ENCODE measurements around the gene DNPH1.

Gene DNPH1

DNA sequence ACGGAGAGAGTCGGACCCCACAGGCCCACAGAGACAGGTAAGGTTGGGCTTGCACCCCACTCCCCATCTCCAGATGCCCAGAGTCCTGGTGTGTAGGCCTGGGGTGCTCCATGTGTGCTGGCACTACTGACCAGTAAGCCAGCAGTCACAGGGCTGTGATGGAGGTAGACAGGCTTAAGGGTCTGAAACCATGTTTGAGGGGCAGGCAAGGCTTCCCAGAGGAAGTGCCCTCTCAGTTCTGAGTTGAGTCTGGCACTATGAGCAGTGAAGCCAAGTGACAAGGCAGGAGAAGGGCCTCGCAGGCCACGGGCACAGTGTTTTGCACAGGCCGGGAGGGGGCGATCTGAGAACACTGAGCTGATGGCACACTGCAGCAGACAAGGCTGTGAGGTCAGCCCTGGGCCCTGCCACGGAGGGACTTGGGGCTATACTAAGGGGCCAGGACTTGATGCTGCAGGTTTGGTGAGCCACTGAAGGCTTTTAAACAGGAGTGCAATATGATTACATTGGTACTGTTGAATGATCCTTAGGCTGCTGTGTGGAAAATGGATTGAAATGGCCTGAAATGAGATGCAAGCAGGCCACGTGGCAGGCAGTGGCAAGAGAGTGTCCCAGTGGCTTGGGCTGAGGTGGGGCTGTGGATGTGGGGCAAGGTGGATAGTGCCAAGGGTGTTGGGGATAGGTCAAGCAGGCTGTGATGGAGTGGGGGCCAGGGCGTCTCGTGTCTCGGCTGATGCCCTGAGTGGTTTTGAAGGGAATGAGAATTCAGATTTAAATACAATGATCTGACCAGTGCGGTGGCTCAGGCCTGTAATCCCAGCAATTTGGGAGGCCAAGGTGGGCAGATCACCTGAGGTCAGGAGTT lies 34.3 kb upstream of the DNPH1 start:
- peak; percentile 79 for DNase-seq (ENCODE audit: low read depth)

DNA sequence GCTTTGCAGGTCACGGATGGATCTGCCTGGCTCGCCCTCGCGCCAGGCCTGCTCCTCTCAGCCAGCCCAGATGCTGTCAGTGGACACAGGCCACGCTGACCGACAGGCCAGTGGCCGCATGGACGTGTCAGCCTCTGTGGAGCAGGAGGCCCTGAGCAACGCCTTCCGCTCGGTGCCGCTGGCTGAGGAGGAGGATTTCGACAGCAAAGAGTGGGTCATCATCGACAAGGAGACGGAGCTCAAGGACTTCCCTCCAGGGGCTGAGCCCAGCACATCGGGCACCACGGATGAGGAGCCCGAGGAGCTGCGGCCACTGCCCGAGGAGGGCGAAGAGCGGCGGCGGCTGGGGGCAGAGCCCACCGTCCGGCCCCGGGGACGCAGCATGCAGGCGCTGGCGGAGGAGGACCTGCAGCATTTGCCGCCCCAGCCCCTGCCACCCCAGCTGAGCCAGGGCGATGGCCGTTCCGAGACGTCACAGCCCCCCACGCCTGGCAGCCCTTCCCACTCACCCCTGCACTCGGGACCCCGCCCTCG lies 33.6 kb upstream of the DNPH1 start:
- DNase-seq (ENCODE audit: low read depth), result no peak

DNA sequence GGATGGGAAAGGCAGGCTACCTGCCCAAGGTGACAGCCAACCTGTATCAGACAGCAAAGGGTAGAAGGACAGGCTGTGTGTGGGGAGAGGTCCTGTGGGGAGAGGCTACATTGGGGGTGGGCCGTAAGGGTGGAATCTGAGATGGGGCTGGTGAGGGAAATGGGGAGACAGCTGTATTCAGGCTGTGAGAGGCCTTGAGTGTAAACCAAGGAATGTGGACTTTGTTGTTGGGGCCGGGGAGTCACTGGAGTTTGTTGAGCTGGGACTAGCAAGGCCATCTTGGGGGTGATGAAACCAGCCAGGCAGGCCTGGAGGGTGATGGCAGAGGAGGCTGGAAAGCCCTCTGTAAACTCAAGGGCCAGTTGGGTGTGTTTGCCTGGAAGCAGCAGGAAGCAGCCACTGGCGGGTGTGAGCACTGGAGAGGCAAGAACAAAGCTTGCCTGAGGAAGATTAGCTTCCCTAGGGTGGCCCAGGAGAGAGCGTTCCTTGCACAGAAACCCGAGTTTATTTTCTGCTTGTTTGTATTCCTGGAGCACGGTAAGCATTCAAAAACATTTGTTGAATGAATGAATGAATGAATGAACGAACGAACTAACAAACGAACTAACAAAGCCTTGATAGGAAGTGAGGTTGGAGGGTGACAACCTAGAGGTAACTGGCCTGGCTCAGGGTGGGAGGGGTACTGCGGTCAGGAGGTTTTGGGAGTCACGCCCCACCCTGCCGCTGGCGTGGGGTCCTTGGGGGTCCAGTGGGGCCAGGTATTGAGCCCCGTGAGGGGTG lies 32.9 kb upstream of the DNPH1 start:
- DNase-seq (ENCODE audit: low read depth), result no peak

DNA sequence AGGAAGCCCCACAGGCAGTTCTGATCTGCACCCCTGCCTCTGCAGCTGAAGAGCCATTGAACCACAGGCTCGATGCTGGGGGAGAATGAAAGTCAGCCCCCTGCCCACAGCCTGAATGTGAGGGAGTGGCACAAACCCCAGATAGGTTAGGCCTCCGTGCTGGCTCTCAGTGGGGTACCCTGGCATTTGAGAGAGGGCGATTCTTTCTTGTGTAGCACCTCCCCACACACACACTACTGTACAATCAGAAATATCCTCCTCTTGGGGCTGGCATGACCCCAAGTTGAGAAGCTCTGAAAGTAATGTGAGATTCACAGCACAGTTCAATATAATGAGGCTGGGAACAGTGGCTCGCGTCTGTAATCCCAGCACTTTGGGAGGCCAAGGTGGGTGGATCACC lies 31.9 kb upstream of the DNPH1 start:
- no peak for DNase-seq (ENCODE audit: low read depth)

DNA sequence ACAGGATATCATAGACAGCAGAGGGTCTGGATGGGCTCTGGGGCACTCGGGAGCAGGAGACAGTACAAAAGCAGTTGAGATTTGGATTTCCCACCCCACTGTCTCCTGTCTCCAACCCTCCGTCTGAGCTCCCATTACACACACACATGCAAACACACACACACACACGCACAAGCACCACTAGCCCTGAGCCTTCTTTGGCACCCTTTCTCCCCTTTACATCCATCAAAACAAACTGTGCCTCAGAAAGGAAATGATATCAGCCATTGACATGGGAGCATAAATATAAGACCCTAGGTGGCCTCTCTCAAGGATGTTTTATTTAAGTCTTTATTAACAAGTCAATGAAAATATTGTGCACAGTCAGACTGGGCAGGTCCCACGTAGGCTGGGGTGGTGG lies 31.5 kb upstream of the DNPH1 start:
- no peak for DNase-seq (ENCODE audit: low read depth)

DNA sequence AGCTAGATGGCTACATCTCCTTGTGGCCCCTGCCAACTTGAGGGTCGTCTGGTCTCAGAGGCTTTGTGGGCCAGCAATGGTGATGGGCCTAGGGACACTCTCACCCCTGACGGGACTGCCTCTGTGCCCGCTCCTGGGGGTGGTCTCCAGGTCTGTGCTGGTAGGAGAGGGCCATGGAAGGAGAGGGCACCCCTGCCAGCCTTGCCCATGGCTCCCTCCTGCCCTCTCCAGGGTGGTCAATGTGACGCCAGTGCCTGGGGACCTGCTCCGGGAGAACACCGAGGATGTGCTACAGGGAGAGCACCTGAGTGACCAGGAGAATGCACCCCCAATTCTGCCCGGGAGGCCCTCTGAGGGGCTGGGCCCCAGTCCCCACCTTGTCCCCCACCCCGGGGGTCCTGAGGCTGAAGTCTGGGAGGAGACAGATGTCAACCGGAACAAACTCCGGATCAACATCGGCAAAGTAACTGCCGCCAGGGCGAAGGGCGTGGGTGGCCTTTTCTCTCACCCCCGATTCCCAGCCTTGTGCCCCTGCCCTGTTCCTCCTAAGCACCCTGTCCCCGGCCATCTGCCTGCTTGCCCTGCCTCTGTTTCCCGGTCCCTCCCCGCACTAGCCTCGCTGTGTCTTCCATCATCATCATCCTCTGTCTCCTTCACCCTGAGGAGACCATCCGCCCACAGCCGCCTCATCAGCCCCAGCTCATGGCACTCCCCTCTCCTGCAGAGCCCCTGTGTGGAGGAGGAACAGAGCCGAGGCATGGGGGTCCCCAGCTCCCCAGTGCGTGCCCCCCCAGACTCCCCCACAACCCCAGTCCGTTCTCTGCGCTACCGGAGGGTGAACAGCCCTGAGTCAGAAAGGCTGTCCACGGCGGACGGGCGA lies 29.8 kb upstream of the DNPH1 start:
- DNase-seq (ENCODE audit: low read depth), result no peak

DNA sequence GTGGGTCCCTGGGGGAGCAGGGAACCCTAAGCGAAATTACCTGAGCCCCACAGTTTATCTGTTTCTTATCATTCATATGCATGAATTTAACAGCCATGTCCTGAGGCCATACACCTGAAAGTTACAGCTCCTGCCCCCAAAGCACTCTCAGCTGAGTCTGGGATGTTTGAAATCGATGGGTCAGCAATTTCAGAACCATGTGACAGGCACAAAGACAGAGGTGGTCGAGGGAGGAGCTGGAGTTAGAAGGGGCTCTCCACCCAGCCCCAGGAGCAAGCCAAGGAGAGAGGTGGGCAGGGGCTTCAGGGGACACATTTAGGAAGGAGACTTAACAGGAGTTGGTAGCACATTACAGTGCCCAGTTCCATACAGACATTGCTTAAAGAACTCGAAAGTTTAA lies 28.9 kb upstream of the DNPH1 start:
- DNase-seq (ENCODE audit: low read depth), result no peak

DNA sequence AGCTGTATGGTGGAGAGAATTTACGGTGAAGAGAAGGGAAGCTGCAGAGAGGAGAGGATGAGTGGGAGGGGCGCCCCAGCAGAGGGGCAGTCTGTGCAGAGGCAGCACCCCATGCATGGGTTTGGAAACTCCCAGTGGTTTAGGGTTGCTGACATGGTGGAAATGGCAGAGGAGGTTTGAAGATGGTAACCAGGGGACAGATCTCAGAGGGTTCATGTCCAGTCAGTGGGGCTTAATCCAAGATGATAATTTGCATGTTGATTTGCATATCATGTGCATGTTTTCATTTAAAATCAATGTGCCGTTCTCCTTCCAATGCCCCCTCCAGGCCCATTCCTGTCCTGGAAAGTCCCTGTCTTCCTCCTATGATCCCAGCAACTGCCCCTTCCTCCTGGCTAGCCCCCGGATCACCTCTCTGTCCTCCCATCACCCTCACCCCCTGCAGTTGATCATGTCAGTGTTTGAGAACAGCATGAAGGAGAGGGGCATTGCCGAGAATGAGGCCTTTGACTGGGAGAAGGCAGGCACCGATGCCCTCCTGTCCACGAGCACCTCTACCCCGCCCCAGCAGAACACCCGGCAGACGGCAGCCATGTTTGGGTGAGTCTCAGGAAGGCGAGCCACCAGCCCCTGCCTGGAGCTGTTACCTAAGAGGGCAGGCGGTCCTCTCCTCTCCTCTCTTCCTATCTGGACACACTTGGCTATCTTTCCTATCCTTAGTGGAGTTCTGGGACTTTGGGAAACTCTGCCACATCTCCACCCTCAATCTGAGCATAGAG lies 28.3 kb upstream of the DNPH1 start:
- DNase-seq (ENCODE audit: low read depth), result no peak

DNA sequence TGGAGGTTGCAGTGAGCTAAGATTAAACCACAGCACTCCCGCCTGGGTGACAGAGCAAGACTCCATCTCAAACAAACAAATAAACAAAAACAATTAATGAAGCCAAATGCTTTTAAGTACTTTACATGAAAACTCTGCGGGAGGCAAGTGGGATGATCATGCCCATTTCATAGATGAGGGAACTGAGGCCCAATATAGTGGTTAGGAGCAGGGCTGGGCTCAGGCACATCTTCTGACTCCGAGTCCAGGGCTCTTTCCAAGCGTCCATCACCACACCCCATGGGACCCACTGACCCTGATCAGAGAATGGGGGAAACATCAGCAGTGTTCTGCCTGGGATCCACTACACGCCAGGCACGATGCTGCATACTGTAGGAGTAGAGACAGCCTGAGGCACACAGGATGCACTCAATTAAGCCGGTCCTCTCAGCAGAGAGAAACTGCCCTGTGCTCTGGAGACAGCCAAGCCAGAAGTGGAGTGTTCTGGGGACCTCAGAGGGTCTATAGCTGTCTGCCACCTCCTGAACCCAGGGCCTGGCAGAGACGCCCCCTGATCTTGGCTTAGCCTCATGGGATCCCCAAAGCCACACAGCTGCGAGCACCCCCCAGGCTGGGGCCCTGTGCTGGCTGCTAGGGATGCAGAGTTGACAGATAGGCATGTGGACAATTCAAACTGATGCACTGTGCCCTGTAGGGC lies 27.5 kb upstream of the DNPH1 start:
- no peak for DNase-seq (ENCODE audit: low read depth)

DNA sequence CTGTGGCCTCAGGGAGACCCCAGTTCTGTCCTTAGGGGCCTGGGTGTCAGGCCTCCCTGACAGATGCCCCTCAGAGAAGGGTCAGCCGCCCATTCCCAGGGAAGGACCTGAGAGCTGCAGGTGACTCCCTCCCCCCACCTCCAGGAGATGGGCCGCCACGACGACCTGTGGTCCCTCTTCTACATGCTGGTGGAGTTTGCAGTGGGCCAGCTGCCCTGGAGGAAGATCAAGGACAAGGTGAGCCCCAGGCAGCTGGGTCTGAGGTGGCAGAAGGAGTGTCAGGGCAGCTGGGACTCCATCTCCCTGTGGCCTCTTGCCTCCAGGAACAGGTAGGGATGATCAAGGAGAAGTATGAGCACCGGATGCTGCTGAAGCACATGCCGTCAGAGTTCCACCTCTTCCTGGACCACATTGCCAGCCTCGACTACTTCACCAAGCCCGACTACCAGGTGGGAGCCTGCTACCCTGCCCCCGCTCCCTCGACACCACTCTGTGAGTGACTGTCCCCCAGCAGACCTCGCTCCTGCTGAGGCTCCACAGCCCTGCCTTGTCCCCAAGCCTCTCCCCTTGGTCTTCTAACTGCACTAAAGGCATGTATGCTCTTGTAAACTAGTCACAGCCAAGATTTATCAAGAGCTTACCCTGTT lies 26.2 kb upstream of the DNPH1 start:
- DNase-seq (ENCODE audit: low read depth), result no peak

DNA sequence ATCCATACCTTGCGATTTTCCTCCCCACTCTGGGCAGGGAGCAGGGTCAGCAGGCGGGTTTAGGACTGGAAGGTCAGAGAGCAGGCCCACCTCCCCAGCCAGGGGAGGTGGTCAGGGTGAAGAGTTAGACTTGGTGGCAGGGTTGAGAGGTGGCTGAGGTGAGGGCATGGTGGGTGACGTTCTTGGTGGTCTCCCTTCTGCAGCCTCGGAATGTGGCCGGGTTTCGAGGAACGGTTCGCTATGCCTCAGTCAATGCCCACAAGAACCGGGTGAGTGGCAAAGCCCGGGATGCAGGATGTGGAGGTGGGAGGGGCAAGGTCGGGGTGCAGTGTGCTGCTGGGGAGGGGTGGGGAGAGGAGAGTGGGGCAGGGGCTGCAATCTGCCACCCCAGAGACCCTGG lies 25.6 kb upstream of the DNPH1 start:
- no peak for DNase-seq (ENCODE audit: low read depth)

DNA sequence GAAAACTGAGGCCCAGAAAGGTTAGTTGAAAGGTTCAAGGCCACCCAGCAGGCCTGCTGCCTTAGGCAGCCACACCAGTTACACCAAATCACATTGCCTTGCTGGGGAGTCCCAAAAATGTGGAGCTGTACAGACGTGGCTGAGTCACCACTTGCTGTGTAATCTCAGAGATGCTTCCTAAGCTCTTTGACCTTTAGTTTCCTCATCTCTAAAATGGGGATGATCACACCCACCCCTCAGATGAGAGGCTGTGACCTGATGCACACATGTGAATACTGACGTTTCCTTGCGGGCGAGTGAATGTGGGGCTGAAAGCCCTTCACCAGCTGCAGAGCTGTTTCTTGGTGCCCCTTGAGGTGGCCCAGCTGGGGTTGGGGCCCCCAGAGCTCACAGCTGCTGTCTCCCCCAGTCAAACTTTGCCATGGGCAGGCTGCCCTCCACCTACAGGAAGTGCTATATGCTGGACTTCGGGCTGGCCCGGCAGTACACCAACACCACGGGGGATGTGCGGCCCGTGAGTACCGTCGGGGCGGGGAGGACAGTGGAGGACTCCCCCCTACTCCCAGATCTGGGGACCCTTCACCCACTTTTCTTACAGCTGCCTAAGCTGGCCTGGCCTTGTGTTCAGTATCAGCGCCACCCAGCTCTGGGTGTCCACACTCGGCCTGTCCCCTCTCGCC lies 25.0 kb upstream of the DNPH1 start:
- DNase-seq (ENCODE audit: low read depth), result no peak

DNA sequence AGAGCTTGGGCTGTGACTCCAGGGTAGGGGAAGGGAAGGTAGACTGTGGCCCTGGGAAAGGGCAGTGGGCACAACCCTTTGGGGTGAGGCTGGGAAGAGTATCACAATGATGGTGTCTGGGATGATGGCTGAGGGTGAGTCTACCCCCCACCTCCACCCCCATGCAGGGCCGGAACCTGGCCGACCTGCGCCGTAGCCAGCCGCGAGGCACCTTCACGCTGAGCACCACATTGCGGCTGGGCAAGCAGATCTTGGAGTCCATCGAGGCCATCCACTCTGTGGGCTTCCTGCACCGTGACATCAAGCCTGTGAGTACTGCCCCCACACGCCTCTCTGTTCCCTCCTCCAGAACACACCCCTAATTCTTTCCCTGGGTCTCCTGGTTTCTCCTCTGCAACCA lies 24.1 kb upstream of the DNPH1 start:
- no peak for DNase-seq (ENCODE audit: low read depth)

DNA sequence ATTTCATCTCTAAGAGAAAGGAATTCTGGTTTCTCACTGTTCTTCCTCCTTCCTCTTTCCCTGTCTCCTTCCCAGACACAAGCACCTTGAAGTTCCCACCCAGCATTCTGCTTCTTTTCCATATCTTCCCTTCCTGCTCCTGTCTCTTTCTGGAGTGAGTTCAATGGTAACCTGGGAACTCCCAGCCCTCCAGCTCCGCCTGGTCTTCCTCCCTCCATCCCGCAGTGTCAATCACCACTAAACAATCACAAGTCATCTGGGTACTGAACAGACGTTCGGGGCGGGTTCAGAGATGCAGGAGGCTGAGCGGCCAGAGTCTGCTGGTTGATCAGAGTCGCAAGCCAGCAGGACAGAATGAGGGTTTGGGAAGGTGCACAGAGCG lies 21.7 kb upstream of the DNPH1 start:
- peak; percentile 17 for DNase-seq (ENCODE audit: low read depth)

DNA sequence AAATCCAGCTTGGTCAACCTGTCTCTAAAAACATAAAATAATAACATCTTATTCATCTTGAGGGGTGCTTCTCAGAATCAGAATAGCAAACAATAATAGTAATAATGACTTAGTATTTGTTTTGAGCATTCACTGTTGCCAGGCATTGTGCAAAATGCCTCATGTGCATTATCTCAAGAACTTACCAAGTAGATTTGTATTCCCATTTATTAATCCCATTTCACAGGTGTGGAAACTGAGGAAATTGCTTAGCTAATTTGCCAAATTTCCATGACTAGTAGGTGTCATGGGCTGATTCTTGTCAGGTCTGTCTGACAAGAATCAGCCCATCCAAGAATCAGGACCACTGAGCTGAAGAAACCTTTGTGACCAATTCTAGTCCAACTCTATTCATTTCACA lies 19.5 kb upstream of the DNPH1 start:
- DNase-seq (ENCODE audit: low read depth), result no peak

DNA sequence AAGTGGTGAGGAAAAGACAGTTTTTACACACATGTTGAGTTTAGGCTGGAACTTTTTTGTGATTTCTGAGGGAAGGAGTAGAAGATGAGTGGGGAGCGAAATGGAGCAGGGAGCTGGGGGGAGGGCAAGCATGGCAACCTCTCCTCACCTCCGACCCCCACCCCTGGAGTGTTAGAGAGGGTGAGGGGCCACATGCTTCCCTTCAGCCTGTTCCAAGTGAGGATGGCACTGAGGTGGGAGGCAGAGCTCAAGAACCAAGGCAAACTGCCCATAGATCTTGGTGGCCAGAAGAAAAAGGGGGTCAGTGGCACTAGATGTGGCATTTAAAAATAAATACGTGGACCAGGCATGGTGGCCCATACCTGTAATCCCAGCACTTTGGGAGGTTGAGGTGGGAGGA lies 18.8 kb upstream of the DNPH1 start:
- DNase-seq (ENCODE audit: low read depth), result no peak

DNA sequence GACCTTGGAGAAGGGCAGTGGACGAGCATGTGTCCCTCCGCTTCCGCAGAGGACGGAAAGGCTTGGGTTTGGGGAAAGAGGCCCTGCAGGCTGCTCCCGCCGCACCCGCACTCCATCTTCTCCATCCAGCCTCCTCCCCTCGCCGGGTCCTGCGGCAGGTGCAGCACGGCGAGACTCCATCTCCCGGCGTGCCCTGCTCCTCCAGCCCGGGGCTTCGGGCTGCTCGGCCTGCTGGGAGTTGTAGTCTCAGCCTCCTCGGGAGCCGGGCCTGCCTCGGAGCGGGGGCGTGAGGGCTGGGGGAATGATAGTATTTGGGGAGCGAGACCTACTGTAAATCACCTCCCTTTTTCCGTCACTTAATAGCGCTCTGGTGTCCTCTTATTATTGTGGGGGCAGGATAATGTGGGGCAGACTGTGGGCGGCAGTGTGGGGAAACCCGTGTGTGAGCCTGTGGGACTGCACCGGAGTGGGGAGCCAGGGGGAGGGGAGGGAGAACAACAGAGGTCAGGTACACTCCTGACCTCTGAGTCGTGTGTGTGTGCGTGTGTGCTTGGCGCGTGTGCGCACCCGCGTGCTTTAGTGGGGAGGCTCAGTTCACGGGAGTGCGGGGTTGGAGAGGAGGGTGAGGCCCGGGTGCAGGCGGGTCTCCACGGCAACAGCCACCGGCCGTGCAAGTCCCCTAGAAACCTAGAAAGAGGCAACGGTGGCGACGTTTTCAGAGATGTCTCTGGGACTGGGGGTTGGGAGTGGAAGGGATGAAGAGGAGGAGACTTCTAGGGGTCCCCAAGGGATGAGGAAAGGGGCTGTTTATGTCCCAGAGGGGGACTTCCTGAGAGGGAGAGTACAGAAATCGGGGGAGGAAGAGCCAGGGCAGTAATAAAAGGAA lies 18.1 kb upstream of the DNPH1 start:
- DNase-seq (ENCODE audit: low read depth), result peak; percentile 66

DNA sequence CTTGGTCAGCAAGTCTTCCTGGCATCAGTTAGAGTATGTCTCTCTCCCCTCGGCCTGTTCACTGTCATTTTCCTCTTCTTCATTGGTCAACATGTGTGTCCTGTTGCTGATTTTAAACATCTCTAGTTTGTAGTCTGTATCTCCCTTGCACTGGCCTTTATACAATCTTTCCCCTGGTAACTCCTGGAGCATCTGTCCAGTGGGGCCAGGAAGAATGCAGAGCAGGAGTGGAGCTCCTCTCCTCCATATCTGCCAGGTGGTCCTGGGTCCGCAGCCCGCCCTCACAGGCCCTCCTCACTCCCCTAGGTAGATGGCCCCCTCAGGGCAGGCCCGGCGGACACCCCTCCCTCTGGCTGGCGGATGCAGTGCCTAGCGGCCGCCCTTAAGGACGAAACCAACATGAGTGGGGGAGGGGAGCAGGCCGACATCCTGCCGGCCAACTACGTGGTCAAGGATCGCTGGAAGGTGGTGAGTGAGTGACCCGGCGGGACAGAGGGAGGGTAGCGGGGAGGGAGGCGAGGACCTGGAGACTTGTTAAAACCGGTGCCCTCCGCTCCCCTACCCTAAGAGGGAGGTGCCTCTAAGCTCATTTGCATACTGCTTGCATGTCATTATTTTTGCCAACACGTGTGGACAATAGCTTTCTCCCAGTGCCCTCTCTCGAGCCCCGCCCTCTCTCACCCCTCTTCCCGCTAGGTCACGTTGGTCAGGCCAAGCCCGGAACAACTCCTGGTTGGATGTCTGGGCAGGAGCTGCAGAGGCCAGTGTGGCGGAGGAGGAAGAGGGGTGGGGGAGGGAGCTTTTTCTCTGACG lies 17.2 kb upstream of the DNPH1 start:
- DNase-seq (ENCODE audit: low read depth), result peak; percentile 31

Data from ELR (cell line).